H9 (cell line): Measurements from ENCODE around the gene TPTE2. TPM values are rescaled to one million over a fixed set of nuclear protein-coding genes. Genes with fewer than 3 reads are reported as not detected.
"Not testable (repeated sequence)": the region's sequence is repeated elsewhere in the genome, so short reads cannot be mapped to it uniquely, and the experiment has no call there.

Experiments
- DNase-seq: peaks from one replicate; pipeline ENCODE4 v3.0.0-alpha.2; 2017
- H2AFZ ChIP-seq: one replicate; pipeline ENCODE4 v1.6.1; 2013; ENCODE audit warnings: mild to moderate bottlenecking, low read length, control low read depth, moderate library complexity
- H2AK5ac ChIP-seq: 2 replicates; pipeline ENCODE4 v1.6.1; 2013; ENCODE audit warnings: low read length, control low read depth, mixed read lengths; ENCODE audit not compliant: insufficient read length
- H2BK120ac ChIP-seq: one replicate; pipeline ENCODE4 v1.6.1; 2013; ENCODE audit warnings: low read depth, mild to moderate bottlenecking, low read length, control low read depth, inconsistent platforms; ENCODE audit not compliant: poor library complexity, severe bottlenecking
- H2BK12ac ChIP-seq: 2 replicates; pipeline ENCODE4 v1.6.1; 2013; ENCODE audit warnings: low read length, control low read depth, mixed read lengths, low read depth; ENCODE audit not compliant: insufficient read length
- H2BK15ac ChIP-seq: 2 replicates; pipeline ENCODE4 v1.6.1; 2013; ENCODE audit warnings: low read depth, low read length, control low read depth
- H2BK20ac ChIP-seq: one replicate; pipeline ENCODE4 v1.6.1; 2013; ENCODE audit warnings: low read depth, mild to moderate bottlenecking, low read length, control low read depth, inconsistent platforms; ENCODE audit not compliant: poor library complexity, severe bottlenecking
- H2BK5ac ChIP-seq: 2 replicates; pipeline ENCODE4 v1.6.1; 2013; ENCODE audit warnings: low read length, control low read depth, mixed read lengths; ENCODE audit not compliant: insufficient read length
- H3K14ac ChIP-seq: 2 replicates; pipeline ENCODE4 v1.6.1; 2013; ENCODE audit warnings: low read length, control low read depth; ENCODE audit not compliant: insufficient read depth
- H3K18ac ChIP-seq: 2 replicates; pipeline ENCODE4 v1.6.1; 2013; ENCODE audit warnings: low read depth, mild to moderate bottlenecking, mixed read lengths, low read length, control low read depth; ENCODE audit not compliant: insufficient read length
- H3K23ac ChIP-seq: 2 replicates; pipeline ENCODE4 v1.6.1; 2013; ENCODE audit warnings: low read length, control low read depth, mixed read lengths, low read depth; ENCODE audit not compliant: insufficient read length
- H3K23me2 ChIP-seq: 2 replicates; pipeline ENCODE4 v1.6.1; 2013; ENCODE audit warnings: low read depth, mild to moderate bottlenecking, mixed read lengths, low read length, control low read depth; ENCODE audit not compliant: insufficient read length, poor library complexity, severe bottlenecking
- H3K27ac ChIP-seq: 2 replicates; pipeline ENCODE4 v1.5.1; 2013; ENCODE audit warnings: low read length, control low read depth, mixed read lengths, low read depth; ENCODE audit not compliant: insufficient read length
- H3K27me3 ChIP-seq: 2 replicates; pipeline ENCODE4 v1.6.1; 2013; ENCODE audit warnings: low read length, control low read depth, inconsistent platforms; ENCODE audit not compliant: insufficient read depth
- H3K4ac ChIP-seq: 2 replicates; pipeline ENCODE4 v1.6.1; 2013; ENCODE audit warnings: low read depth, mild to moderate bottlenecking, control low read depth, inconsistent platforms, low read length, moderate library complexity
- H3K4me1 ChIP-seq: 2 replicates; pipeline ENCODE4 v1.6.1; 2013; ENCODE audit warnings: low read length, control low read depth, inconsistent platforms; ENCODE audit not compliant: insufficient read depth
- H3K4me2 ChIP-seq: 2 replicates; pipeline ENCODE4 v1.6.1; 2013; ENCODE audit warnings: low read length, control low read depth, mixed read lengths; ENCODE audit not compliant: insufficient read length, insufficient read depth
- H3K56ac ChIP-seq: 2 replicates; pipeline ENCODE4 v1.6.1; 2013; ENCODE audit warnings: low read depth, mild to moderate bottlenecking, mixed read lengths, low read length, control low read depth; ENCODE audit not compliant: insufficient read length
- H3K79me1 ChIP-seq: 2 replicates; pipeline ENCODE4 v1.6.1; 2013; ENCODE audit warnings: low read depth, mild to moderate bottlenecking, moderate library complexity, low read length, control low read depth, inconsistent platforms; ENCODE audit not compliant: insufficient read depth, poor library complexity, severe bottlenecking
- H3K79me2 ChIP-seq: 2 replicates; pipeline ENCODE4 v1.6.1; 2013; ENCODE audit warnings: low read length, control low read depth, inconsistent platforms; ENCODE audit not compliant: insufficient read depth
- H3K9ac ChIP-seq: 2 replicates; pipeline ENCODE4 v1.6.1; 2013; ENCODE audit warnings: low read length, control low read depth, mixed read lengths; ENCODE audit not compliant: insufficient read length; ENCODE audit errors: extremely low read depth
- H3K9me3 ChIP-seq: one replicate; pipeline ENCODE4 v1.6.1; 2013; ENCODE audit warnings: low read depth, low read length, inconsistent platforms; ENCODE audit not compliant: control insufficient read depth
- H3T11ph ChIP-seq: one replicate; pipeline ENCODE4 v1.6.1; 2013; ENCODE audit warnings: mild to moderate bottlenecking, low read length, control low read depth, inconsistent platforms
- H4K20me1 ChIP-seq: one replicate; pipeline ENCODE4 v1.6.1; 2013; ENCODE audit not compliant: control insufficient read depth, insufficient read length, insufficient read depth
- H4K5ac ChIP-seq: 2 replicates; pipeline ENCODE4 v1.6.1; 2013; ENCODE audit warnings: low read depth, mild to moderate bottlenecking, mixed read lengths, low read length, control low read depth; ENCODE audit not compliant: insufficient read length
- H4K8ac ChIP-seq: replicated peaks from 2 replicates; pipeline ENCODE4 v1.6.1; 2013; ENCODE audit warnings: low read length, control low read depth, mixed read lengths, low read depth; ENCODE audit not compliant: insufficient read length
- H4K91ac ChIP-seq: 2 replicates; pipeline ENCODE4 v1.6.1; 2013; ENCODE audit warnings: low read depth, mild to moderate bottlenecking, moderate library complexity, mixed read lengths, low read length, control low read depth; ENCODE audit not compliant: insufficient read length
- H3K27ac Mint-ChIP-seq, 3 experiments: 2 replicates in 2 of 3; 3 replicates in 1 of 3; pipeline ENCODE4 v1.8.0; 2020 to 2021; ENCODE audit warnings: mixed read lengths in 3 of 3, mild to moderate bottlenecking in 1 of 3, moderate library complexity in 1 of 3
- H3K27me3 Mint-ChIP-seq: 2 replicates; pipeline ENCODE4 v1.8.0; 2021; ENCODE audit warnings: low read depth, mild to moderate bottlenecking, moderate library complexity, mixed read lengths
- H3K36me3 Mint-ChIP-seq, 3 experiments: 2 replicates in 2 of 3; 3 replicates in 1 of 3; pipeline ENCODE4 v1.8.0; 2020 to 2021; ENCODE audit warnings: low read depth in 3 of 3, mixed read lengths in 3 of 3; ENCODE audit not compliant: insufficient read depth in 1 of 3
- H3K4me1 Mint-ChIP-seq, 2 experiments: 2 replicates each; pipeline ENCODE4 v1.8.0; 2020; ENCODE audit warnings: mixed read lengths in 2 of 2
- H3K4me3 Mint-ChIP-seq, 2 experiments: 2 replicates in 1 of 2; 3 replicates in 1 of 2; pipeline ENCODE4 v1.8.0; 2020 to 2021; ENCODE audit warnings: mild to moderate bottlenecking in 2 of 2, mixed read lengths in 2 of 2, moderate library complexity in 1 of 2
- H3K9me3 Mint-ChIP-seq, 2 experiments: 2 replicates in 1 of 2; 3 replicates in 1 of 2; pipeline ENCODE4 v1.8.0; 2020; ENCODE audit warnings: mild to moderate bottlenecking in 2 of 2, mixed read lengths in 2 of 2, moderate library complexity in 1 of 2
- WGBS: extraction: QIAGEN DNeasy Blood & Tissue Kit; methylation state at CpG from one replicate; pipeline ENCODE4 v1.1.7; 2013; ENCODE audit warnings: missing lambda C conversion rate, low lambda C conversion rate, mixed read lengths; ENCODE audit not compliant: insufficient read length; ENCODE audit errors: extremely low coverage; 5-methylcytosine and 5-hydroxymethylcytosine counted together
- total RNA-seq: library from RNA; stranded (reverse); gene quantifications from 2 replicates; pipeline ENCODE4 v1.2.1, GENCODE V29; 2021

The TPTE2 gene
- total RNA-seq, 1 experiment from 2014 or later = not detected

DNA sequence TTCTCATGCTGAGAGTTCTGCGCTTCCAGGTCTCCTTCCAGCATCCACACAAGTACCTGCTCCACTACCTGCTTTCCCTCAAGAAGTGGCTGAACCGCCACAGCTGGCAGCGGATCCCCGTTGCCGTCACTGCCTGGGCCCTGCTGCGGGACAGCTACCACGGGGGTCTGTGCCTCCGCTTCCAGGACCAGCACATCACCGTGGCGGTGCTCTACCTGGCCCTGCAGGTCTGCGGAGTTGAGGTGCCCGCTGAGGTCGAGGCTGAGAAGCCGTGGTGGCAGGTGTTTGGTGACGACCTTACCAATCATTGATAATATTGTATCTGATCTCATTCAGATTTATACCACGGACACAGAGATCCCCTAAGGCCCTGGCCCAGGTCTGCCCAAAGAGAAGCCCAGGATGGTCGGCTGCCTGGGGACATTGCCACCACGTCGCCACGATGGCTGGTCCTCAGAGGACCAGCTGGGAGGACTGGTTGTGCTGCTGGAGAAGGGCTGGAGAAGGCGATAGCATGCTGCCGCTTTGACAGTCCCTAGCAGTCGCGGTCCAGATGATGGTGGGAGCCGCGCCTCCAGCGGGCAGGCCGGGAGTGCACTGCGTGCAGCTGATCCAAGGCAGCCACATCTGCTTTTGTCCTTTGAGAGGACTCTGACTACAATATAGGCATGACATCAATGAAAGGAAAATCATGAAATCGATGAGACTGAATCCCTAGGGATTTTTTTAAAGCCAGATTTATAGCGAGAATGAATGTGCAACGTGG is 178.4 kb downstream of the TPTE2 start:
- not testable (repeated sequence) for H3K4me1 ChIP-seq, H4K91ac ChIP-seq, H3T11ph ChIP-seq, H2BK5ac ChIP-seq, H2BK120ac ChIP-seq, H2BK12ac ChIP-seq, H4K20me1 ChIP-seq, H3K9ac ChIP-seq, H4K5ac ChIP-seq, H3K4me3 Mint-ChIP-seq, H3K27ac ChIP-seq, H3K4ac ChIP-seq, DNase-seq, H4K8ac ChIP-seq, H2AK5ac ChIP-seq, H3K23me2 ChIP-seq, H3K56ac ChIP-seq, H3K23ac ChIP-seq, H3K27ac Mint-ChIP-seq, H3K27me3 Mint-ChIP-seq, H2BK20ac ChIP-seq, H3K79me2 ChIP-seq, H2BK15ac ChIP-seq, H3K27me3 ChIP-seq, H3K18ac ChIP-seq, H3K14ac ChIP-seq, H3K4me2 ChIP-seq, H3K4me1 Mint-ChIP-seq, H3K79me1 ChIP-seq, H2AFZ ChIP-seq
- H3K36me3 Mint-ChIP-seq = peaks cover 8 to 18% (median 13%) of the 10 kb centered on the region in 3 experiments
- peaks cover 81 to 82% of the 10 kb centered on the region in 2 experiments for H3K9me3 Mint-ChIP-seq
- WGBS = no CpG with 5 or more reads among the region's 32 CpGs
- peaks cover 40% of the 10 kb centered on the region for H3K9me3 ChIP-seq
